ENCODE results near the gene IGSF21. TPM values are rescaled to one million over a fixed set of nuclear protein-coding genes. Genes with fewer than 3 reads are reported as not detected.

Gene IGSF21
- total RNA-seq, 1 experiment from 2014 or later = 5.2 TPM

DNA sequence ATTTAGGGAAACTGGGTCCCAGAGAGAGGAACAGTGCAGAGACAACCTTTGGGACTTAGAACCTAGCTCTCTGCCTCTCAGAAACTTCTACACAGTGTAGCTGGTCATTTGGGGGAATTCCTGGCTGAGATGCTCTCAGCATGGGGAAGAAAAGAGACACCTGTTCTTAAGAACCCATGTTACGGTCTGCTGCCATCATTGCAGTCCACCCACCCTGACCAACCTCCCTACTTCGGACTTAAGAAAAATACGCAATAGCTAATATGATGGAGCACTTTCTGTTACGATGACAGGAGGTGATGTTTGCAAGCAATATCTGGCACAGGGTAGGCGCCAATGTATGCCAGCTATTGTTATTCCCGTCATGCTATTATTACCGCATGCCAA is 177.9 kb downstream of the IGSF21 start:
- Histone ChIP-seq H3K79me1 (ENCODE audit: insufficient read depth, low read depth, low read length, poor library complexity, severe bottlenecking) (no peaks in the 10 kb centered on the region), H3K79me2 (ENCODE audit: insufficient read depth, low read length) (no peaks in the 10 kb centered on the region), H3K23ac (ENCODE audit: insufficient read length, low read depth, low read length) (no peak overlapping the region), H2BK15ac (ENCODE audit: low read depth, low read length) (no peak overlapping the region), H3K23me2 (ENCODE audit: insufficient read length, low read depth, low read length, poor library complexity, severe bottlenecking) (no peaks in the 10 kb centered on the region), H3K18ac (ENCODE audit: insufficient read length, low read depth, low read length) (no peak overlapping the region), H2BK20ac (ENCODE audit: low read depth, low read length, poor library complexity, severe bottlenecking) (no peak overlapping the region), H4K91ac (ENCODE audit: insufficient read length, low read depth, low read length) (no peak overlapping the region), H3K56ac (ENCODE audit: insufficient read length, low read depth, low read length) (no peak overlapping the region), H3K4me1 (ENCODE audit: insufficient read depth, low read length) (peaks cover 16% of the 10 kb centered on the region), H3K27me3 (ENCODE audit: insufficient read depth, low read length) (no peaks in the 10 kb centered on the region), H2AFZ (ENCODE audit: low read length) (no peak overlapping the region), H3K4me2 (ENCODE audit: insufficient read depth, insufficient read length, low read length) (no peak overlapping the region), H3T11ph (ENCODE audit: low read length) (no peak overlapping the region), H3K4ac (ENCODE audit: low read depth, low read length) (no peak overlapping the region), H3K27ac (ENCODE audit: insufficient read length, low read depth, low read length) (no peak overlapping the region), H4K20me1 (ENCODE audit: control insufficient read depth, insufficient read depth, insufficient read length) (no peaks in the 10 kb centered on the region), H2BK120ac (ENCODE audit: low read depth, low read length, poor library complexity, severe bottlenecking) (no peak overlapping the region), H3K9ac (ENCODE audit: extremely low read depth, insufficient read length, low read length) (no peak overlapping the region), H3K9me3 (ENCODE audit: control insufficient read depth, low read depth, low read length) (no peaks in the 10 kb centered on the region), H2BK12ac (ENCODE audit: insufficient read length, low read depth, low read length) (no peak overlapping the region), H4K8ac (replicated peaks; ENCODE audit: insufficient read length, low read depth, low read length) (no peak overlapping the region), H2AK5ac (ENCODE audit: insufficient read length, low read length) (no peak overlapping the region), H2BK5ac (ENCODE audit: insufficient read length, low read length) (no peak overlapping the region), H4K5ac (ENCODE audit: insufficient read length, low read depth, low read length) (no peak overlapping the region), H3K14ac (ENCODE audit: insufficient read depth, low read length) (no peak overlapping the region)
- H3K27ac Mint-ChIP-seq = peak overlapping the region in 2 of 3 experiments; percentile 89 to 94; a peak in 2 of 7 replicates
- TF ChIP-seq, protein P1, sequence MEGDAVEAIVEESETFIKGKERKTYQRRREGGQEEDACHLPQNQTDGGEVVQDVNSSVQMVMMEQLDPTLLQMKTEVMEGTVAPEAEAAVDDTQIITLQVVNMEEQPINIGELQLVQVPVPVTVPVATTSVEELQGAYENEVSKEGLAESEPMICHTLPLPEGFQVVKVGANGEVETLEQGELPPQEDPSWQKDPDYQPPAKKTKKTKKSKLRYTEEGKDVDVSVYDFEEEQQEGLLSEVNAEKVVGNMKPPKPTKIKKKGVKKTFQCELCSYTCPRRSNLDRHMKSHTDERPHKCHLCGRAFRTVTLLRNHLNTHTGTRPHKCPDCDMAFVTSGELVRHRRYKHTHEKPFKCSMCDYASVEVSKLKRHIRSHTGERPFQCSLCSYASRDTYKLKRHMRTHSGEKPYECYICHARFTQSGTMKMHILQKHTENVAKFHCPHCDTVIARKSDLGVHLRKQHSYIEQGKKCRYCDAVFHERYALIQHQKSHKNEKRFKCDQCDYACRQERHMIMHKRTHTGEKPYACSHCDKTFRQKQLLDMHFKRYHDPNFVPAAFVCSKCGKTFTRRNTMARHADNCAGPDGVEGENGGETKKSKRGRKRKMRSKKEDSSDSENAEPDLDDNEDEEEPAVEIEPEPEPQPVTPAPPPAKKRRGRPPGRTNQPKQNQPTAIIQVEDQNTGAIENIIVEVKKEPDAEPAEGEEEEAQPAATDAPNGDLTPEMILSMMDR (conservative IDR thresholded peaks at IDR 0.05) = no peak
- H3K4me1 Mint-ChIP-seq = peaks cover 64 to 65% of the 10 kb centered on the region in 2 experiments
- no peak for DNase-seq
- peaks cover 3% of the 10 kb centered on the region; the same call in 1 of the 2 replicates for H3K27me3 Mint-ChIP-seq (ENCODE audit: low read depth)
- no CpG with 5 or more reads among the region's 7 CpGs for WGBS (ENCODE audit: extremely low coverage, insufficient read length, low lambda C conversion rate)
- no peaks in the 10 kb centered on the region for H3K36me3 Mint-ChIP-seq (ENCODE audit: insufficient read depth in 1 of 3, low read depth in 3 of 3)
- no peaks in the 10 kb centered on the region for H3K9me3 Mint-ChIP-seq
- no peak overlapping the region for H3K4me3 Mint-ChIP-seq

All from H9 (cell line).